HepG2 (cell line): ENCODE measurements around the gene PPA1. TPM values are rescaled to one million over a fixed set of nuclear protein-coding genes. Genes with fewer than 3 reads are reported as not detected.

Experiments used
- ATAC-seq: fragments of 200-7000 bp; cut with Tn5 transposase; 3 replicates; pipeline ENCODE4 v1.9.1; 2020; ENCODE audit warnings: mild to moderate bottlenecking, moderate library complexity
- BruUV-seq: library from RNA; stranded (reverse); fragments of 400-500 nt; replicated peaks from 2 replicates; lab custom pipeline; 2021; lab: Mats Ljungman, UMichigan
- CTCF ChIA-PET: fragments of 300-600 bp; formaldehyde crosslinking; extraction: SDS; loops from one replicate; lab custom pipeline; 2021; ENCODE audit warnings: low total read pairs, inconsistent platforms, low intra/inter-chr PET ratio; lab: Yijun Ruan, JAX
- POLR2A ChIA-PET: fragments of 350-600 bp; sonication (Branson Sonifier 250); formaldehyde crosslinking; loops from one replicate; lab custom pipeline; 2020; ENCODE audit warnings: antibody characterized with exemption, inconsistent platforms; lab: Yijun Ruan, JAX
- DNase-seq: peaks from one replicate; pipeline ENCODE4 v3.0.0-alpha.2; 2015; ENCODE audit warnings: low spot score
- FAIRE-seq: peaks from 3 replicates; lab custom pipeline; 2011; peaks lifted over from hg19 to GRCh38; lab: Jason Lieb, UNC
- H2AFZ ChIP-seq: one replicate; pipeline ENCODE4 v1.6.1; 2011; ENCODE audit warnings: low read length, inconsistent platforms
- H3K27ac ChIP-seq: fragments of 300-600 bp; 3 replicates; pipeline ENCODE4 v1.8.0; 2011; ENCODE audit warnings: mixed run types, mild to moderate bottlenecking, mixed read lengths, low read length, inconsistent platforms; ENCODE audit not compliant: insufficient read depth; ENCODE audit errors: extremely low read length
- H3K27me3 ChIP-seq, 2 experiments: fragments of 200-600 bp in 1 of 2; 2 replicates in 1 of 2; 3 replicates in 1 of 2; pipeline versions ENCODE4 v1.6.0 to v1.8.0; 2011; ENCODE audit warnings: low read length in 2 of 2, mild to moderate bottlenecking in 2 of 2, moderate library complexity in 2 of 2, inconsistent platforms in 1 of 2; ENCODE audit not compliant: insufficient read depth in 2 of 2, control insufficient read depth in 1 of 2
- H3K36me3 ChIP-seq, 2 experiments: fragments of 200-600 bp in 1 of 2; replicated peaks in 1 of 2; 2 replicates in 1 of 2; 3 replicates in 1 of 2; pipeline versions ENCODE4 v1.5.1 to v1.8.0; 2011; ENCODE audit warnings: low read length in 2 of 2, inconsistent platforms in 1 of 2; ENCODE audit not compliant: insufficient read depth in 2 of 2, control insufficient read depth in 1 of 2
- H3K4me1 ChIP-seq: 2 replicates; pipeline ENCODE4 v1.5.1; 2012; ENCODE audit warnings: low read length, inconsistent platforms; ENCODE audit not compliant: insufficient read depth
- H3K4me2 ChIP-seq: 2 replicates; pipeline ENCODE4 v1.6.0; 2011; ENCODE audit warnings: low read depth, low read length, inconsistent platforms
- H3K4me3 ChIP-seq, 3 experiments: fragments of 200-600 bp in 1 of 3; sonication (generic), shearing (Covaris generic) in 1 of 3; replicated peaks in 1 of 3; 2 replicates each; pipeline ENCODE4 v1.5.1; 2011 to 2016; ENCODE audit warnings: low read length in 3 of 3, inconsistent platforms in 2 of 3, low read depth in 2 of 3, mild to moderate bottlenecking in 2 of 3, control low read depth in 1 of 3, mixed read lengths in 1 of 3; ENCODE audit not compliant: insufficient read depth in 1 of 3
- H3K79me2 ChIP-seq: one replicate; pipeline ENCODE4 v1.6.1; 2011; ENCODE audit warnings: low read length, inconsistent platforms; ENCODE audit not compliant: insufficient read depth
- H3K9ac ChIP-seq: 2 replicates; pipeline ENCODE4 v1.6.0; 2011; ENCODE audit warnings: mild to moderate bottlenecking, low read depth, low read length, inconsistent platforms; ENCODE audit not compliant: insufficient read depth
- H3K9me3 ChIP-seq: 2 replicates; pipeline ENCODE4 v1.5.1; 2012; ENCODE audit warnings: mild to moderate bottlenecking, low read length
- H4K20me1 ChIP-seq: 2 replicates; pipeline ENCODE4 v1.6.0; 2011; ENCODE audit warnings: inconsistent platforms, mild to moderate bottlenecking, low read length, moderate library complexity; ENCODE audit not compliant: insufficient read depth
- ARNTL ChIP-seq: sonication (generic); formaldehyde crosslinking; IDR thresholded peaks from 2 replicates; pipeline ENCODE4 v1.4.0; 2020; ENCODE audit warnings: mild to moderate bottlenecking, missing genetic modification reagents
- ATM ChIP-seq: fragments of 450-650 bp; IDR thresholded peaks from 2 replicates; pipeline ENCODE4 v1.7.1; 2017; ENCODE audit warnings: mild to moderate bottlenecking, borderline replicate concordance
- GPN1 ChIP-seq: sonication (generic); formaldehyde crosslinking; IDR thresholded peaks from 2 replicates; pipeline ENCODE4 v1.5.1; 2020; ENCODE audit warnings: missing genetic modification reagents, borderline replicate concordance
- HMG20A ChIP-seq: IDR thresholded peaks from 2 replicates; pipeline ENCODE4 v1.6.1; 2016; ENCODE audit warnings: borderline replicate concordance
- HNF4G ChIP-seq, 2 experiments: sonication (generic) in 1 of 2; formaldehyde crosslinking in 1 of 2; IDR thresholded peaks; 2 replicates each; pipeline versions ENCODE4 v1.4.0 to v1.6.1; 2011 to 2020; ENCODE audit warnings: borderline replicate concordance in 2 of 2, low read depth in 2 of 2, mild to moderate bottlenecking in 2 of 2, low read length in 1 of 2, missing genetic modification reagents in 1 of 2, moderate library complexity in 1 of 2
- HNRNPK ChIP-seq: fragments of 200-400 bp; formaldehyde crosslinking; IDR thresholded peaks from 2 replicates; pipeline ENCODE4 v1.6.1; 2018; ENCODE audit warnings: low read length, low read depth, moderate library complexity, mild to moderate bottlenecking; ENCODE audit not compliant: poor library complexity, severe bottlenecking
- NCOA1 ChIP-seq: sonication (generic); formaldehyde crosslinking; IDR thresholded peaks from 2 replicates; pipeline ENCODE4 v1.9.0; 2021; ENCODE audit warnings: missing genetic modification reagents
- NR2F2 ChIP-seq: IDR thresholded peaks from 2 replicates; pipeline ENCODE4 v1.6.1; 2012; ENCODE audit warnings: low read depth, inconsistent platforms, borderline replicate concordance
- POLR2A ChIP-seq, 2 experiments: IDR thresholded peaks; 2 replicates each; pipeline ENCODE4 v1.6.1; 2011; ENCODE audit warnings: low read depth in 2 of 2, low read length in 2 of 2, mild to moderate bottlenecking in 1 of 2, moderate library complexity in 1 of 2; ENCODE audit not compliant: insufficient read depth in 1 of 2
- RFX5 ChIP-seq: IDR thresholded peaks from 2 replicates; pipeline ENCODE4 v1.6.1; 2011; ENCODE audit warnings: low read depth, low read length, improper control_type of control experiment
- SAP130 ChIP-seq: IDR thresholded peaks from 2 replicates; pipeline ENCODE4 v1.6.1; 2016; ENCODE audit warnings: low read depth
- ZNF253 ChIP-seq: sonication (generic); formaldehyde crosslinking; IDR thresholded peaks from 2 replicates; pipeline ENCODE4 v1.8.0; 2022; ENCODE audit warnings: mild to moderate bottlenecking, missing genetic modification reagents, borderline replicate concordance
- ZNF776 ChIP-seq: sonication (generic); formaldehyde crosslinking; IDR thresholded peaks from 2 replicates; pipeline ENCODE4 v1.4.0; 2020; ENCODE audit warnings: mild to moderate bottlenecking, missing genetic modification reagents
- ZSCAN9 ChIP-seq: IDR thresholded peaks from 2 replicates; pipeline ENCODE4 v1.6.1; 2016; ENCODE audit warnings: borderline replicate concordance
- WGBS: methylation state at CpG from one replicate; pipeline ENCODE4 v1.1.6; 2017; ENCODE audit warnings: low lambda C conversion rate; 5-methylcytosine and 5-hydroxymethylcytosine counted together
- in situ Hi-C: cut with HindIII; loops from 2 replicates; pipeline ENCODE4 v1.10.0; 2017; ENCODE audit warnings: low pct_unique_long_range_greater_than_20kb; ENCODE audit not compliant: extremely low pct_ligation_motif_present
- intact Hi-C: fragments of 100-400 bp; cut with micrococcal nuclease; formaldehyde crosslinking; loops from one replicate; pipeline ENCODE4 v1.10.0; 2022; ENCODE audit not compliant: unreplicated experiment
- polyA plus RNA-seq, 8 experiments: library from polyadenylated mRNA; depleted of rRNA in 3 of 8; stranded (reverse) in 7 of 8; unstranded in 1 of 8; fragments of >200 nt; fragmentation: Illumina TruSeq in 4 of 8; extraction: Trizol in 4 of 8; gene quantifications; 2 replicates each; pipeline versions ENCODE4 v1.2.1 to v1.2.3, GENCODE V29; 2011 to 2016; ENCODE audit warnings: low read depth in 4 of 8, missing spikeins in 1 of 8, mixed read lengths in 1 of 8; ENCODE audit not compliant: insufficient read depth in 1 of 8
- total RNA-seq, 5 experiments: library from RNA; depleted of rRNA; stranded (reverse); fragments of >200 nt; fragmentation: Illumina TruSeq; extraction: Trizol; gene quantifications; 2 replicates each; pipeline ENCODE4 v1.2.3, GENCODE V29; 2016; ENCODE audit warnings: low read depth in 1 of 5
- TF ChIP-seq, protein P1 (sequence below): sonication (generic); formaldehyde crosslinking; IDR thresholded peaks from 2 replicates; pipeline ENCODE4 v1.4.0; 2020; ENCODE audit warnings: mild to moderate bottlenecking, missing genetic modification reagents
- TF ChIP-seq, protein P2 (sequence below): sonication (generic); formaldehyde crosslinking; IDR thresholded peaks from 2 replicates; pipeline ENCODE4 v1.9.0; 2021; ENCODE audit warnings: missing genetic modification reagents, borderline replicate concordance

The PPA1 gene
- total and polyA plus RNA-seq, 2 of the 13 experiments (the other 11 are each of a cell fraction or from before 2014, with no cell fraction given): 136 to 250 TPM

DNA sequence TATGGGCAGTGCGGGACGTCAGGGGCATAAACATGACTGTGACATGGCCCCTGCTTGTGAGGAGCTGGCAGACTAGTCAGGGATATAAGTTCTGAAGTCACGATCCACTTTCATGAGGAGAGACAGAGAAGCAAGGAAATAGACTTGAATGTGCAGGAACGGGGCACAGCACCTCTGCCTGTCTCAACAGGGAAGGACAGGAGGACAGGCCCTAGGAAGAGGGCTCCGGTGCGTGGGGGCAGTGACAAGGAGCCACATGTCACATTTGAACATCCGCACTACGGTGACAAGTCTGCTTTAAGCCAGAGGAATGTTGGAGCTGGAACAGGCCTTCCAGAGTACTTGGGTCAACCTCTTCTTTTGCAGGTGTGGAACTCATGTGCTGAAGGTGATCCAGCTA is 43.1 kb downstream of the PPA1 start (continued):
- TF ChIP-seq HNF4G (IDR thresholded peaks at IDR 0.05; ENCODE audit: borderline replicate concordance, low read depth, low read length) (no peak), HNF4G (CRISPR knock-in tag; IDR thresholded peaks at IDR 0.05; ENCODE audit: borderline replicate concordance, low read depth) (no peak), SAP130 (CRISPR knock-in tag) (no peak), HNRNPK (no peak), ZNF776 (no peak)

DNA sequence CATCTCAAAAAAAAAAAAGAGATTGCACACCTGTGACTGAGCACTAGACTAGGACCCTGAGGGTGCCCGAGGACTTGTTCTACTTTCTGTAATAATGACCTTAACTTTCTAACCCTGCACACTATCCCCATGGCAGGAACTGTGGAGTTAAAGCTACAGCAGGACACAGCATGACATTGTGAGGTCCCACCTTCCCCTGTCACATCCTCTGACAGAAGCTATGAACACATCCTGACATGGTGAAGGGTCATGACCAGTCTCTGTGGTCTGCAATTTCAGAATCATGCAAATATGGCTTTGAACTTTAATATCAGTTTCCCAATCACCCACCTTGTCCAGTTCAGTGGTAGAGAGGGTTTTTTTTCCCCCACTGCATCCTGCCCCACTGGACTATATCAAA is 44.5 kb downstream of the PPA1 start:
- BruUV-seq: no TSS peak
- no peak for DNase-seq

More for the DNA sequence above, 44.5 kb downstream of the PPA1 start:
- Histone ChIP-seq H3K9me3 (no peaks in the 10 kb centered on the region), H3K4me3 (no peak overlapping the region), H3K27me3 (no peaks in the 10 kb centered on the region; a peak in 1 of 5 replicates), H3K4me1 (peaks cover 27% of the 10 kb centered on the region), H3K27ac (no peak overlapping the region), H3K9ac (no peak overlapping the region), H3K79me2 (no peaks in the 10 kb centered on the region), H3K4me2 (no peak overlapping the region), H2AFZ (no peak overlapping the region), H3K36me3 (no peaks in the 10 kb centered on the region), H4K20me1 (no peaks in the 10 kb centered on the region)
- CTCF ChIA-PET: no interaction called here
- 54% methylated on average over 1 of the region's 1 CpG for WGBS
- intact Hi-C loops: no loop called here
- FAIRE-seq (no peak), ATAC-seq (no peak)
- POLR2A ChIA-PET: no interaction called here
- in situ Hi-C loops: no loop called here
- TF ChIP-seq RFX5 (no peak), ATM (no peak), POLR2A (IDR thresholded peaks at IDR 0.05; ENCODE audit: insufficient read depth in 1 of 2, low read depth in 2 of 2, low read length in 2 of 2) (no peak), ARNTL (CRISPR knock-in tag) (no peak), NR2F2 (no peak), NCOA1 (CRISPR knock-in tag) (no peak), HMG20A (no peak), ZNF253 (CRISPR knock-in tag) (no peak), GPN1 (CRISPR knock-in tag) (no peak), ZSCAN9 (CRISPR knock-in tag) (no peak)
- TF ChIP-seq, protein P1, sequence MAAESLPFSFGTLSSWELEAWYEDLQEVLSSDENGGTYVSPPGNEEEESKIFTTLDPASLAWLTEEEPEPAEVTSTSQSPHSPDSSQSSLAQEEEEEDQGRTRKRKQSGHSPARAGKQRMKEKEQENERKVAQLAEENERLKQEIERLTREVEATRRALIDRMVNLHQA (CRISPR knock-in tag): no peak
- TF ChIP-seq, protein P2, sequence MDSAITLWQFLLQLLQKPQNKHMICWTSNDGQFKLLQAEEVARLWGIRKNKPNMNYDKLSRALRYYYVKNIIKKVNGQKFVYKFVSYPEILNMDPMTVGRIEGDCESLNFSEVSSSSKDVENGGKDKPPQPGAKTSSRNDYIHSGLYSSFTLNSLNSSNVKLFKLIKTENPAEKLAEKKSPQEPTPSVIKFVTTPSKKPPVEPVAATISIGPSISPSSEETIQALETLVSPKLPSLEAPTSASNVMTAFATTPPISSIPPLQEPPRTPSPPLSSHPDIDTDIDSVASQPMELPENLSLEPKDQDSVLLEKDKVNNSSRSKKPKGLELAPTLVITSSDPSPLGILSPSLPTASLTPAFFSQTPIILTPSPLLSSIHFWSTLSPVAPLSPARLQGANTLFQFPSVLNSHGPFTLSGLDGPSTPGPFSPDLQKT (CRISPR knock-in tag): no peak
